ENCODE data around the gene TMEM170B. TPM values are rescaled to one million over a fixed set of nuclear protein-coding genes. Genes with fewer than 3 reads are reported as not detected.
A peak's percentile ranks its signal among the peaks of the same experiment; 100 is the strongest.

The TMEM170B gene
- total RNA-seq, 4 donors from 2014 or later: 0.57 to 2.7 (median 1.1) TPM

- DNase-seq: no peak
- H3K36me3 ChIP-seq: peaks cover 0 to 8% (median 0%) of the 10 kb centered on the region in 3 donors
- no peaks in the 10 kb centered on the region for H3K27me3 ChIP-seq
- no peak overlapping the region for H3K4me3 ChIP-seq
- no peaks in the 10 kb centered on the region for H3K4me1 ChIP-seq
- intact Hi-C loops (cut with DNase I): no loop called here
- 85 to 86% methylated on average over 2 of the region's 2 CpGs for WGBS, 2 donors
- TF ChIP-seq CTCF (IDR thresholded peaks at IDR 0.05): no peak
- no peak for TF ChIP-seq POLR2A (IDR thresholded peaks at IDR 0.05)
- H3K27ac ChIP-seq: no peak overlapping the region
- no peaks in the 10 kb centered on the region for H3K9me3 ChIP-seq
These were observed 33.5 kb downstream of the TMEM170B start for GRCh38 chr6:11571073-11571472.

GRCh38 chr6:11575408-11576033, 38.0 kb downstream of the TMEM170B start:
- intact Hi-C loops (cut with DNase I): no loop called here
- DNase-seq: no peak
- WGBS, 2 donors: 40 to 44% methylated on average over 10 of the region's 10 CpGs

GRCh38 chr6:11580686-11581405, 43.3 kb downstream of the TMEM170B start:
- WGBS, 2 donors: 65 to 66% methylated on average over 4 of the region's 4 CpGs
- TF ChIP-seq POLR2A (IDR thresholded peaks at IDR 0.05): no peak
- TF ChIP-seq CTCF (IDR thresholded peaks at IDR 0.05): no peak
- Histone ChIP-seq H3K36me3 (no peaks in the 10 kb centered on the region), H3K27ac (no peak overlapping the region), H3K4me3 (no peak overlapping the region), H3K27me3 (no peaks in the 10 kb centered on the region), H3K9me3 (no peaks in the 10 kb centered on the region), H3K4me1 (no peaks in the 10 kb centered on the region)
- intact Hi-C loops (cut with DNase I): loop anchor here (10.0 kb wide), 1 partner anchor 654 kb away; no protein-coding TSS in a partner anchor
- DNase-seq: no peak

More at GRCh38 chr6:11575408-11576033, 38.0 kb downstream of the TMEM170B start:
- peak overlapping the region in 1 of 4 donors; percentile 19 for H3K4me3 ChIP-seq
- H3K9me3 ChIP-seq: no peaks in the 10 kb centered on the region
- TF ChIP-seq POLR2A (IDR thresholded peaks at IDR 0.05) (no peak), CTCF (IDR thresholded peaks at IDR 0.05) (peak; percentile 77 to 91 (median 83))
- H3K4me1 ChIP-seq: no peaks in the 10 kb centered on the region
- no peak overlapping the region for H3K27ac ChIP-seq
- H3K36me3 ChIP-seq: no peaks in the 10 kb centered on the region
- no peaks in the 10 kb centered on the region for H3K27me3 ChIP-seq

GRCh38 chr6:11584244-11584643, 46.7 kb downstream of the TMEM170B start:
- no peak overlapping the region for H3K4me3 ChIP-seq
- H3K27me3 ChIP-seq: no peaks in the 10 kb centered on the region
- DNase-seq: no peak
- H3K27ac ChIP-seq: no peak overlapping the region
- no peaks in the 10 kb centered on the region for H3K9me3 ChIP-seq
- no peaks in the 10 kb centered on the region for H3K36me3 ChIP-seq
- 69 to 70% methylated on average over 5 of the region's 5 CpGs for WGBS, 2 donors
- TF ChIP-seq CTCF (IDR thresholded peaks at IDR 0.05) (no peak), POLR2A (IDR thresholded peaks at IDR 0.05) (no peak)
- intact Hi-C loops (cut with DNase I): loop anchor here (10.0 kb wide), 1 partner anchor 651 kb away; no protein-coding TSS in a partner anchor
- H3K4me1 ChIP-seq: peaks cover 0 to 8% (median 6%) of the 10 kb centered on the region in 3 donors

GRCh38 chr6:11585426-11586016, 48.0 kb downstream of the TMEM170B start:
- Histone ChIP-seq H3K4me3 (no peak overlapping the region), H3K27ac (no peak overlapping the region), H3K9me3 (no peaks in the 10 kb centered on the region), H3K4me1 (peaks cover 0 to 8% (median 6%) of the 10 kb centered on the region in 3 donors), H3K36me3 (no peaks in the 10 kb centered on the region), H3K27me3 (no peaks in the 10 kb centered on the region)
- no peak for DNase-seq
- intact Hi-C loops (cut with DNase I): loop anchor here (10.0 kb wide), 1 partner anchor 649 kb away; no protein-coding TSS in a partner anchor
- 0 to 3% methylated on average over 1 of the region's 1 CpG for WGBS, 2 donors
- TF ChIP-seq POLR2A (IDR thresholded peaks at IDR 0.05): no peak
- TF ChIP-seq CTCF (IDR thresholded peaks at IDR 0.05): peak; percentile 29 to 70 (median 56)

Data from esophagus squamous epithelium (tissue), 5 donors.